Ovary (tissue), 9 donors: ENCODE results near the gene SPAG6. TPM values are rescaled to one million over a fixed set of nuclear protein-coding genes. Genes with fewer than 3 reads are reported as not detected.

Source experiments
- DNase-seq, 5 donors: peaks; one replicate each; pipeline ENCODE4 v3.0.0-alpha.2; 2019 to 2020
- H3K27ac ChIP-seq, 2 donors: fragments of 200-600 bp; one replicate each; pipeline versions ENCODE4 v1.5.1 to v1.8.0; 2019 to 2022
- H3K27me3 ChIP-seq: fragments of 200-600 bp; one replicate; pipeline ENCODE4 v1.8.0; 2022
- H3K36me3 ChIP-seq: fragments of 200-600 bp; sonication (generic); one replicate; pipeline ENCODE4 v1.5.1; 2019
- H3K4me1 ChIP-seq: one replicate; pipeline ENCODE4 v1.8.1; 2013; ENCODE audit warnings: mild to moderate bottlenecking, moderate library complexity; ENCODE audit not compliant: insufficient read depth
- H3K4me3 ChIP-seq: fragments of 200-600 bp; sonication (generic); one replicate; pipeline ENCODE4 v1.5.1; 2017
- H3K9me3 ChIP-seq, 2 donors: fragments of 200-600 bp in 1 of 2; sonication (generic) in 1 of 2; one replicate each; pipeline versions ENCODE4 v1.5.1 to v1.8.1; 2013 to 2019; ENCODE audit warnings: mild to moderate bottlenecking in 1 of 2, moderate library complexity in 1 of 2
- CTCF ChIP-seq, 3 donors: fragments of 450-650 bp in 2 of 3; fragments of 200-600 bp in 1 of 3; IDR thresholded peaks; one replicate each; pipeline versions ENCODE4 v1.5.1 to v1.8.0; 2016 to 2022; ENCODE audit warnings: antibody characterized with exemption in 3 of 3, mild to moderate bottlenecking in 1 of 3
- EP300 ChIP-seq: sonication (generic); formaldehyde crosslinking; IDR thresholded peaks from one replicate; pipeline ENCODE4 v1.6.1; 2017; ENCODE audit warnings: antibody characterized with exemption
- POLR2A ChIP-seq: fragments of 450-650 bp; IDR thresholded peaks from one replicate; pipeline ENCODE4 v1.6.1; 2017; ENCODE audit warnings: antibody characterized with exemption, mild to moderate bottlenecking, moderate library complexity
- WGBS, 3 donors: extraction: QIAGEN DNeasy Blood & Tissue Kit in 1 of 3; methylation state at CpG; one replicate each; pipeline versions ENCODE4 v1.1.5 to v1.1.7; 2013 to 2017; 5-methylcytosine and 5-hydroxymethylcytosine counted together
- intact Hi-C, 4 donors: fragments of 100-400 bp; cut with DNase I; formaldehyde crosslinking; loops; one replicate each; pipeline versions ENCODE4 v1.11.0 to v1.15.1; 2022 to 2023
- polyA plus RNA-seq, 2 donors: library from polyadenylated mRNA; stranded (reverse); fragments of 200-250 nt in 1 of 2; fragments of 350-450 nt in 1 of 2; fragmentation: Illumina TruSeq in 1 of 2; extraction: RNeasy Lipid Tissue Mini Kit (QIAGEN cat#74804) in 1 of 2; gene quantifications; one replicate each; pipeline ENCODE4 v1.2.3, GENCODE V29; 2013 to 2014
- total RNA-seq, 7 donors: library from RNA; depleted of rRNA in 2 of 7; stranded (reverse); fragments of >200 nt in 2 of 7; fragmentation: NEBNext Ultra II Directional in 3 of 7; extraction: Animal tissue kit (Norgen Biotek cat#: 25700) in 3 of 7; gene quantifications; one replicate each; pipeline versions ENCODE4 v1.1.0 to v1.2.4, GENCODE V29; 2016 to 2023
- donor health status: DM: no; HTN: no; CAD: no; lungs with moderate emphysema.
- donor health status: DM: no; HTN: no; CAD: no.
- donor health status: Bipolar disorder and iron deficiency.
- donor health status: DM: yes; HTN: yes; CAD: no.
- donor health status: DM: no; HTN: no; CAD: no.
- donor health status: DM: yes; HTN: yes; CAD: no.

Gene SPAG6
- total and polyA plus RNA-seq, 9 donors, result 0.04 to 22.1 (median 0.67) TPM; not detected in 2

- Histone ChIP-seq H3K9me3 (no peaks in the 10 kb centered on the region), H3K27me3 (no peaks in the 10 kb centered on the region), H3K4me3 (no peak overlapping the region), H3K4me1 (no peaks in the 10 kb centered on the region), H3K36me3 (no peaks in the 10 kb centered on the region), H3K27ac (no peak overlapping the region)
- DNase-seq, result no peak
- intact Hi-C loops, result no loop called here
- WGBS, 3 donors, result 91 to 94% (median 94%) methylated on average over 6 of the region's 6 CpGs
- TF ChIP-seq CTCF (IDR thresholded peaks at IDR 0.05) (no peak), POLR2A (no peak)
These were observed 18.0 kb downstream of the SPAG6 start for GRCh38 chr10:22363305-22363704.

GRCh38 chr10:22364407-22365140, 19.3 kb downstream of the SPAG6 start:
- no peaks in the 10 kb centered on the region for H3K27me3 ChIP-seq
- H3K9me3 ChIP-seq, result no peaks in the 10 kb centered on the region
- DNase-seq, result no peak
- H3K4me1 ChIP-seq, result no peaks in the 10 kb centered on the region
- no peak for TF ChIP-seq EP300
- H3K36me3 ChIP-seq, result no peaks in the 10 kb centered on the region
- 75 to 85% (median 76%) methylated on average over 5 of the region's 5 CpGs for WGBS, 3 donors
- no peak overlapping the region for H3K4me3 ChIP-seq
- intact Hi-C loops, result no loop called here
- H3K27ac ChIP-seq, result no peak overlapping the region

GRCh38 chr10:22365233-22365632, 19.9 kb downstream of the SPAG6 start:
- DNase-seq, result no peak
- no peaks in the 10 kb centered on the region for H3K9me3 ChIP-seq
- intact Hi-C loops, result no loop called here
- H3K4me1 ChIP-seq, result no peaks in the 10 kb centered on the region
- H3K36me3 ChIP-seq, result no peaks in the 10 kb centered on the region
- H3K4me3 ChIP-seq, result no peak overlapping the region
- H3K27ac ChIP-seq, result no peak overlapping the region
- WGBS, 3 donors, result 90 to 98% (median 94%) methylated on average over 1 of the region's 1 CpG
- H3K27me3 ChIP-seq, result no peaks in the 10 kb centered on the region
- TF ChIP-seq CTCF (IDR thresholded peaks at IDR 0.05) (no peak), EP300 (no peak), POLR2A (no peak)

- no peaks in the 10 kb centered on the region for H3K27me3 ChIP-seq
- 75 to 83% (median 76%) methylated on average over 4 of the region's 4 CpGs for WGBS, 3 donors
- intact Hi-C loops, result no loop called here
These were observed 20.5 kb downstream of the SPAG6 start for GRCh38 chr10:22365644-22366434.

More at GRCh38 chr10:22365644-22366434, 20.5 kb downstream of the SPAG6 start:
- no peak overlapping the region for H3K27ac ChIP-seq
- H3K9me3 ChIP-seq, result no peaks in the 10 kb centered on the region
- no peaks in the 10 kb centered on the region for H3K36me3 ChIP-seq
- H3K4me3 ChIP-seq, result no peak overlapping the region
- DNase-seq, result no peak
- no peak for TF ChIP-seq EP300
- no peak for TF ChIP-seq POLR2A
- TF ChIP-seq CTCF (IDR thresholded peaks at IDR 0.05), result no peak
- no peaks in the 10 kb centered on the region for H3K4me1 ChIP-seq
